Liver (tissue), 9 donors: ENCODE results near the gene DIAPH2. TPM values are rescaled to one million over a fixed set of nuclear protein-coding genes. Genes with fewer than 3 reads are reported as not detected.

Experiments
- DNase-seq: peaks from one replicate; pipeline ENCODE4 v3.0.0-alpha.2; 2017; ENCODE audit warnings: low spot score
- H3K27ac ChIP-seq, 2 donors: one replicate each; pipeline ENCODE4 v1.7.0; 2013; ENCODE audit warnings: inconsistent platforms in 2 of 2, low read length in 2 of 2, control low read depth in 1 of 2, low read depth in 1 of 2, mild to moderate bottlenecking in 1 of 2
- H3K27me3 ChIP-seq, 4 donors: one replicate each; pipeline versions ENCODE4 v1.6.1 to v1.7.0; 2013; ENCODE audit warnings: low read length in 3 of 4, inconsistent platforms in 1 of 4, mild to moderate bottlenecking in 1 of 4, moderate library complexity in 1 of 4; ENCODE audit not compliant: control insufficient read depth in 4 of 4, insufficient read depth in 4 of 4
- H3K36me3 ChIP-seq, 4 donors: one replicate each; pipeline versions ENCODE4 v1.6.1 to v1.7.0; 2013; ENCODE audit warnings: low read length in 3 of 4, mild to moderate bottlenecking in 3 of 4, low read depth in 1 of 4, moderate library complexity in 1 of 4; ENCODE audit not compliant: control insufficient read depth in 4 of 4, insufficient read depth in 3 of 4
- H3K4me1 ChIP-seq, 4 donors: one replicate each; pipeline versions ENCODE4 v1.6.1 to v1.7.0; 2013; ENCODE audit warnings: low read length in 3 of 4, mild to moderate bottlenecking in 3 of 4, moderate library complexity in 1 of 4; ENCODE audit not compliant: control insufficient read depth in 4 of 4, insufficient read depth in 4 of 4
- H3K4me3 ChIP-seq, 3 donors: one replicate each; pipeline versions ENCODE4 v1.6.1 to v1.7.0; 2013; ENCODE audit warnings: low read length in 3 of 3, control low read depth in 1 of 3, low read depth in 1 of 3, mild to moderate bottlenecking in 1 of 3
- H3K9ac ChIP-seq, 2 donors: one replicate each; pipeline ENCODE4 v1.7.0; 2013; ENCODE audit warnings: low read length in 2 of 2, mild to moderate bottlenecking in 2 of 2, moderate library complexity in 2 of 2, control low read depth in 1 of 2, low read depth in 1 of 2
- H3K9me3 ChIP-seq, 4 donors: one replicate each; pipeline versions ENCODE4 v1.6.1 to v1.7.0; 2013; ENCODE audit warnings: low read length in 3 of 4; ENCODE audit not compliant: control insufficient read depth in 4 of 4
- EGR1 ChIP-seq, 2 donors: IDR thresholded peaks; 2 replicates each; pipeline ENCODE4 v1.6.1; 2016 to 2018; ENCODE audit warnings: antibody characterized with exemption in 2 of 2, low read depth in 2 of 2
- FOXA1 ChIP-seq: IDR thresholded peaks from 2 replicates; pipeline ENCODE4 v1.6.1; 2016; ENCODE audit warnings: antibody characterized with exemption
- FOXA2 ChIP-seq: IDR thresholded peaks from 2 replicates; pipeline ENCODE4 v1.6.1; 2016; ENCODE audit warnings: antibody characterized with exemption
- HNF4A ChIP-seq, 2 donors: conservative IDR thresholded peaks; 2 replicates each; pipeline ENCODE4 v1.6.1; 2016; ENCODE audit warnings: antibody characterized with exemption in 2 of 2, mild to moderate bottlenecking in 2 of 2
- MAX ChIP-seq: IDR thresholded peaks from 2 replicates; pipeline ENCODE4 v1.6.1; 2016; ENCODE audit warnings: antibody characterized with exemption
- RAD21 ChIP-seq, 2 donors: IDR thresholded peaks; 2 replicates each; pipeline ENCODE4 v1.6.1; 2016; ENCODE audit warnings: antibody characterized with exemption in 2 of 2, mild to moderate bottlenecking in 2 of 2
- RXRA ChIP-seq, 2 donors: IDR thresholded peaks; 2 replicates each; pipeline ENCODE4 v1.6.1; 2017 to 2018; ENCODE audit warnings: antibody characterized with exemption in 2 of 2, mild to moderate bottlenecking in 1 of 2
- SP1 ChIP-seq: IDR thresholded peaks from 2 replicates; pipeline ENCODE4 v1.6.1; 2018; ENCODE audit warnings: antibody characterized with exemption, mild to moderate bottlenecking
- TAF1 ChIP-seq: conservative IDR thresholded peaks from 2 replicates; pipeline ENCODE4 v1.6.1; 2016; ENCODE audit warnings: antibody characterized with exemption, mild to moderate bottlenecking
- ZBTB33 ChIP-seq: IDR thresholded peaks from 2 replicates; pipeline ENCODE4 v1.6.1; 2016; ENCODE audit warnings: antibody characterized with exemption
- WGBS: extraction: QIAGEN DNeasy Blood & Tissue Kit; methylation state at CpG from one replicate; pipeline ENCODE4 v1.1.7; 2013; 5-methylcytosine and 5-hydroxymethylcytosine counted together
- polyA plus RNA-seq, 2 donors: library from polyadenylated mRNA; stranded (reverse) in 1 of 2; unstranded in 1 of 2; fragments of 200-250 nt in 1 of 2; fragments of >200 nt in 1 of 2; fragmentation: Nextera tagmentation in 1 of 2; extraction: Ambion mirVana in 1 of 2; gene quantifications; one replicate each; pipeline versions ENCODE4 v1.2.1 to v1.2.3, GENCODE V29; 2013 to 2015
- total RNA-seq, 2 donors: library from RNA; depleted of rRNA; stranded (reverse); fragments of >200 nt; gene quantifications; one replicate each; pipeline ENCODE4 v1.2.3, GENCODE V29; 2014
- donor health status: healthy.
- donor health status: healthy.
- donor health status: healthy.
- donor health status: healthy.
- donor health status: healthy.

The DIAPH2 gene
- total and polyA plus RNA-seq, 4 donors = 2.7 to 16.6 (median 5.3) TPM

GRCh38 chrX:97326456-97326855, 641.8 kb downstream of the DIAPH2 start:
- H3K9me3 ChIP-seq = no peaks in the 10 kb centered on the region
- no peaks in the 10 kb centered on the region for H3K36me3 ChIP-seq
- H3K4me1 ChIP-seq = no peaks in the 10 kb centered on the region
- H3K4me3 ChIP-seq = no peak overlapping the region
- DNase-seq = no peak
- H3K27me3 ChIP-seq = no peaks in the 10 kb centered on the region
- H3K9ac ChIP-seq = no peak overlapping the region
- no peak for TF ChIP-seq FOXA2
- TF ChIP-seq MAX = no peak
- no peak for TF ChIP-seq RAD21 (IDR thresholded peaks at IDR 0.05)
- no peak for TF ChIP-seq FOXA1
- TF ChIP-seq HNF4A (conservative IDR thresholded peaks at IDR 0.05) = no peak
- no peak for TF ChIP-seq RXRA (IDR thresholded peaks at IDR 0.05)
- TF ChIP-seq EGR1 (IDR thresholded peaks at IDR 0.05; ENCODE audit: low read depth in 2 of 2) = no peak
- no peak for TF ChIP-seq SP1
- no peak for TF ChIP-seq ZBTB33
- WGBS = 96% methylated on average over 2 of the region's 2 CpGs
- H3K27ac ChIP-seq = no peak overlapping the region

- Histone ChIP-seq H3K27ac (no peak overlapping the region), H3K9me3 (no peaks in the 10 kb centered on the region), H3K9ac (no peak overlapping the region), H3K4me1 (no peaks in the 10 kb centered on the region), H3K27me3 (no peaks in the 10 kb centered on the region), H3K4me3 (no peak overlapping the region), H3K36me3 (no peaks in the 10 kb centered on the region)
- no peak for TF ChIP-seq TAF1
- DNase-seq = no peak
- 98% methylated on average over 1 of the region's 1 CpG for WGBS
Observed at GRCh38 chrX:97328853-97329390, 644.3 kb downstream of the DIAPH2 start.

GRCh38 chrX:97330151-97330550, 645.5 kb downstream of the DIAPH2 start:
- Histone ChIP-seq H3K36me3 (no peaks in the 10 kb centered on the region), H3K4me3 (no peak overlapping the region), H3K9me3 (no peaks in the 10 kb centered on the region), H3K27ac (no peak overlapping the region), H3K4me1 (no peaks in the 10 kb centered on the region), H3K27me3 (no peaks in the 10 kb centered on the region), H3K9ac (no peak overlapping the region)
- DNase-seq = no peak
- WGBS = 96% methylated on average over 1 of the region's 1 CpG
- TF ChIP-seq RXRA (IDR thresholded peaks at IDR 0.05) (no peak), ZBTB33 (no peak)
